ENCODE data around the gene TUBB2B. TPM values are rescaled to one million over a fixed set of nuclear protein-coding genes. Genes with fewer than 3 reads are reported as not detected.

TUBB2B gene
- total and polyA plus RNA-seq, 9 of the 15 experiments (the other 6 are each of a cell fraction or from before 2014, with no cell fraction given), result 0.11 to 9.7 (median 4.6) TPM

DNA sequence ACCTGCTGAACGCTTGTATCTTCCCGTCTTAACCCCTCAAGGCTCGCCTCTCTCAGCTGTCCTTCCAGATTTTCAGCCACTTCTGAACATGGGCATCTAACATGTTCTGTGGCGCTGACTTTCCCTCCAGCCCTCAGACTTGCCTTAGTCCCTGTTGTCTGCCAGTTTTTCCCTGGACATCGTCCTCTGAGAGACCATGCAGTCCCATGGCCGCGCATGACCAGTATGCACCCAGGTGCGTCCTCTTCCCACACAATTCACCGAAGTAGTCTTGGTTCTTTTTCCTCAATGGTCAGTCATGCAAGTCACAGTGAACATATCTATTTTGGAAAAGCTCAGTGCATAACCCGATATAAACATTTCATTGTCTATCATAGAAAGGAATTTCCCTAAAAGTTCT is 9.2 kb downstream of the TUBB2B start:
- no peak overlapping the region for H3K27ac ChIP-seq (ENCODE audit: extremely low read depth, low read depth, low read length)
- H3K79me2 ChIP-seq (ENCODE audit: control insufficient read depth, insufficient read depth, low read length), result no peaks in the 10 kb centered on the region
- no peak overlapping the region; a peak in 1 of 4 replicates for H3K9ac ChIP-seq (ENCODE audit: insufficient read depth in 1 of 2, low read depth in 2 of 2, low read length in 2 of 2)
- in situ Hi-C loops (cut with MboI) (no loop called here), intact Hi-C loops (cut with micrococcal nuclease) (no loop called here)
- peaks cover 0 to 5% of the 10 kb centered on the region in 2 experiments; a peak in 1 of 5 replicates for H3K4me1 ChIP-seq (replicated peaks in 1 of 2; ENCODE audit: control insufficient read depth in 2 of 2, insufficient read depth in 2 of 2, low read length in 2 of 2)
- H2AFZ ChIP-seq (ENCODE audit: low read depth, low read length), result no peak overlapping the region
- H3K9me3 ChIP-seq (replicated peaks; ENCODE audit: control insufficient read depth, insufficient read depth, low read depth, low read length), result no peaks in the 10 kb centered on the region
- CTCF ChIA-PET (ENCODE audit: low intra/inter-chr PET ratio), result no interaction called here
- H3K27me3 ChIP-seq (ENCODE audit: control insufficient read depth in 2 of 2, insufficient read depth in 2 of 2, low read length in 2 of 2), result peaks cover 19 to 35% of the 10 kb centered on the region in 2 experiments
- no peaks in the 10 kb centered on the region for H3K36me3 ChIP-seq (ENCODE audit: control insufficient read depth, insufficient read depth, low read length)
- H4K20me1 ChIP-seq (replicated peaks; ENCODE audit: control insufficient read depth, insufficient read depth, low read length), result no peaks in the 10 kb centered on the region
- no peak overlapping the region for H3K4me2 ChIP-seq (ENCODE audit: insufficient read depth, low read length)
- ATAC-seq (no peak; the same call in 2 of the 3 replicates), FAIRE-seq (no peak), DNase-seq (ENCODE audit: extremely low read depth in 1 of 4, low spot score in 3 of 4) (no peak)
- no TSS peak for BruUV-seq (replicated peaks)
- TF ChIP-seq NUFIP1 (IDR thresholded peaks at IDR 0.05; ENCODE audit: partially characterized antibody) (no peak), TSC22D4 (tag; IDR thresholded peaks at IDR 0.05) (no peak), EZH2 (IDR thresholded peaks at IDR 0.05; ENCODE audit: borderline replicate concordance, low read depth, low read length) (no peak)
- 33% methylated on average over 10 of the region's 10 CpGs for WGBS (ENCODE audit: insufficient coverage, low coverage, missing lambda C conversion rate)
- H3K9me1 ChIP-seq (ENCODE audit: control insufficient read depth, insufficient read depth, low read length), result no peaks in the 10 kb centered on the region
- POLR2A ChIA-PET, result interaction anchor here (3.9 kb wide), 1 partner anchor 9 kb away, joined by 21 read pairs; no protein-coding TSS in a partner anchor
- H3K4me3 ChIP-seq, result no peak overlapping the region

DNA sequence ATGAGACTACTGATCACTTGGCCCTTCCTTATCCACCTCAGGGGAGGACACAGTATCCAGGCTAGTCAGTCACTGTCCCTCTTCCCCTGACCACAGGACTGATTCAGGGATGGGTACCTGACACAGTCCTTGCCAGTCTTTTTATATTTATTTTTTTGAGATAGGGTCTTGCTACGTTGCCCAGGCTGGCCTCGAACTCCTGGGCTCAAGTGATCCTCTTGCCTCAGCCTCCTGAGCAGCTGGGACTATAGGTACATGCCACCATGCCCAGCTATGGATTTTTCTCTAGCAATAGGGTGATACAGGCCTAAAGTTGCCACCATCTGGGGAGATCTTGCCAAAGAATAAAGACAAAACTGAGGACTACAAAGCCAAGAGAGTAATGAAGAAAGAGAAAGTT is 10.2 kb downstream of the TUBB2B start:
- Histone ChIP-seq H3K9me3 (replicated peaks; ENCODE audit: control insufficient read depth, insufficient read depth, low read depth, low read length) (no peaks in the 10 kb centered on the region), H3K79me2 (ENCODE audit: control insufficient read depth, insufficient read depth, low read length) (no peaks in the 10 kb centered on the region), H3K27ac (ENCODE audit: extremely low read depth, low read depth, low read length) (no peak overlapping the region), H3K27me3 (ENCODE audit: control insufficient read depth in 2 of 2, insufficient read depth in 2 of 2, low read length in 2 of 2) (peaks cover 19 to 35% of the 10 kb centered on the region in 2 experiments), H4K20me1 (replicated peaks; ENCODE audit: control insufficient read depth, insufficient read depth, low read length) (no peaks in the 10 kb centered on the region), H3K9me1 (ENCODE audit: control insufficient read depth, insufficient read depth, low read length) (no peaks in the 10 kb centered on the region), H3K4me3 (no peak overlapping the region), H3K4me2 (ENCODE audit: insufficient read depth, low read length) (no peak overlapping the region), H2AFZ (ENCODE audit: low read depth, low read length) (no peak overlapping the region), H3K36me3 (ENCODE audit: control insufficient read depth, insufficient read depth, low read length) (no peaks in the 10 kb centered on the region), H3K4me1 (replicated peaks in 1 of 2; ENCODE audit: control insufficient read depth in 2 of 2, insufficient read depth in 2 of 2, low read length in 2 of 2) (peaks cover 4 to 12% of the 10 kb centered on the region in 2 experiments; a peak in 4 of 5 replicates), H3K9ac (ENCODE audit: insufficient read depth in 1 of 2, low read depth in 2 of 2, low read length in 2 of 2) (no peak overlapping the region)
- WGBS (ENCODE audit: insufficient coverage, low coverage, missing lambda C conversion rate), result 14% methylated on average over 2 of the region's 2 CpGs
- ATAC-seq (no peak), DNase-seq (ENCODE audit: extremely low read depth in 1 of 4, low spot score in 3 of 4) (no peak), FAIRE-seq (no peak)
- in situ Hi-C loops (cut with MboI) (no loop called here), intact Hi-C loops (cut with micrococcal nuclease) (no loop called here)
- TF ChIP-seq SMAD1 (IDR thresholded peaks at IDR 0.05; ENCODE audit: low read depth, low read length, partially characterized antibody), result no peak
- TF ChIP-seq ZNF121 (CRISPR knock-in tag; conservative IDR thresholded peaks at IDR 0.05), result peak; percentile 80
- 0 out of 2 replicates have a peak, but pooled peaks have one; percentile 44 for TF ChIP-seq KAT7 (CRISPR knock-in tag; IDR thresholded peaks at IDR 0.05; ENCODE audit: borderline replicate concordance)
- no peak for TF ChIP-seq CC2D1A (IDR thresholded peaks at IDR 0.05)
- TF ChIP-seq RBM25 (IDR thresholded peaks at IDR 0.05; ENCODE audit: low read depth, low read length, severe bottlenecking), result peak; percentile 38
- BruUV-seq (replicated peaks), result no TSS peak
- CTCF ChIA-PET (ENCODE audit: low intra/inter-chr PET ratio), result no interaction called here
- POLR2A ChIA-PET, result no interaction called here
